ENCODE results near the gene LRRC8C.
A peak's percentile ranks its signal among the peaks of the same experiment; 100 is the strongest.
"Not testable (repeated sequence)": the region's sequence is repeated elsewhere in the genome, so short reads cannot be mapped to it uniquely, and the experiment has no call there.

The LRRC8C gene

DNA sequence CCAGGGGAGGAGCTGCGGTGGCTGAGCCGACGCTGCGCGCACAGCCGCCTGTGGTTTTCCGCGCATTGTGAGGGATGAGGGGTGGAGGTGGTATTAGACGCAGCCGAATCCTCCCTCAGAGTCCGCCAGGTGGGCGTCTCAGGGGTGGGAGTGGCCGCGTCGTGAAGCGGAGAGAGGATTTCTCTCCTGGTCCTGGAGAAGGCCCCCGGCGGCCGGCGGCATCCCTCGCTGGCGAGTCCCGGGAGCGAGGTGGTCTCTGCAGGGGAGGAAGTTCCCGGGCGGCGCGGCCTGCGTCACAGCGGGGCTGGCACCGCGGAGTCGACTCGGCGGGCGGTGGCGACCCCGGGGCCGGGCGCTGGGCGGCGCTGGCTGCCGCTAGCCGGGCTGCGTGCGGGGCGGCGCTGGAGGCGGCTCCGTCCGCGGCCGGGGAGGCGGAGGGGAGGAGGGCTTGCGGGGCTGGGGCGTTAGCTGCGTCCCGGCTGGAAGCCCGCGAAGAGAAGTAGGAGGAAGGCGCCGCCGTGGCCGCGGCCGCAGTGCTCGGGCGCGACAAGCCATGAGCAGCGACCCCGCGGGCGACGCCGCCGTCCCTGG lies at the start of gene LRRC8C:
Gene LRRC8C (plus strand): TSS at position 464 of the 591 bp plus-strand sequence. CDS start 53,354 bp downstream, outside the sequence.
- DNase-seq = peak; percentile 89

GRCh38 chr1:89584211-89584610 lies 48.7 kb upstream of the LRRC8C start:
- DNase-seq = no peak

GRCh38 chr1:89584781-89585180 lies 48.1 kb upstream of the LRRC8C start:
- DNase-seq = no peak

DNA sequence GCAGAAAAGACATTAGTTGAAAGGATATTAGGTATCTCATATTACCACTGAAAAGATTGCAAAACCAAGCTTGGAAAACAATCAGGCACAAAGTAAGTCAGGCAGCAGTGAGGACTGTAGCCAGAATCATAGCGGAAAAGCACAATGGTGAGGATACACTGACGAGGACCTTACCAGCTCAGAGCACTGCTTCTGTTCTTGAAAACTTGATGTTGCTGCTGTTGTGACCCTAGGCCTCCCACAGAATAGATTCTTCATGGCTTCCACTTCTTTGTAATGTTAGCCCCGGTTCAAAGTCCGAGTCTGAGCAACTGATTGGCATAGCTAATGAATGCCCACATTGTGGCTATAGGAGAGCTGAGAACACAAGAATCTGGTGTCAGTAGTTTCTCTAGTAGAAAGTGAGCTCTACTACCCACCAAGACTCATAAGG lies 45.2 kb upstream of the LRRC8C start:
- DNase-seq = no peak

DNA sequence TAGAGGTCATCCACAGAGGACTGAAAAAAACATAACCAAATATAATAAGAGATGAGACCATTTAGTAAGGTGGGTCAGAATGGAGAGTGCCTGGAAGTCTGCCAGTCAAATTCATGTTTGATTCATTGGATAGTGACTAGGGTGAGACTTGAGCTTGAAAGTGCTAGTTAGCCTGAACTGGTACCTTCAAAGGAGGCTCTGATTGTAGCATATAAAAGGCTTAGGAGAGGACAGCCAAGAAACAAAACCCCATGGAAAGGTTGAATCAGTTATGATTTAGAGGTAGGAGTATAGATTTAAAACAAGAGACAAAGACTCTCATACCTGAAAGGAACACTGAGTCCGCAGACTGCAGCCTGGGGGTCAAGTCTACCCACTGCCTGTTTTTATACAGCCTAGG lies 44.4 kb upstream of the LRRC8C start:
- no peak for DNase-seq

DNA sequence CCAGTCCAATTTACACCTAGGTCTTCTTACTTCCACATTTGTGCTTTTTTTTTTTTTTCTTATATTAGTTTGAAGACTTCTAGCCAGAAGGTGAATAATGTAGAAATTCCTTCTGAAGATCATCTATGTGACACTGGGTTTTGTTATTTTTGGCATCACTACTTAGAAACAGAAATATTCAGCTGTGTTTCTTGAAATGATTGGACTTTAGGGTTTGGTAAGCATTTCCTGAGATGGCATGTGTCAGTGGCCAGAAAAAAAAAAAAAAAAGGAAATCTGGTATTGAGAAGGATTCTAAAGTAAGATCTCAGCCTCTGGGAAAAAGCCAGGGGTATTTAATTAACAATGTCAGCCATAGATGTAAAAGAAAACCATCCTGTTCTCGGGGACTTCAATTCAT lies 43.4 kb upstream of the LRRC8C start:
- DNase-seq = no peak

- DNase-seq = no peak
Measured at GRCh38 chr1:89590341-89591080, 42.4 kb upstream of the LRRC8C start.

GRCh38 chr1:89592861-89593302 lies 40.0 kb upstream of the LRRC8C start:
- not testable (repeated sequence) for DNase-seq

- no peak for DNase-seq
Measured at GRCh38 chr1:89594096-89594740, 38.7 kb upstream of the LRRC8C start.

DNA sequence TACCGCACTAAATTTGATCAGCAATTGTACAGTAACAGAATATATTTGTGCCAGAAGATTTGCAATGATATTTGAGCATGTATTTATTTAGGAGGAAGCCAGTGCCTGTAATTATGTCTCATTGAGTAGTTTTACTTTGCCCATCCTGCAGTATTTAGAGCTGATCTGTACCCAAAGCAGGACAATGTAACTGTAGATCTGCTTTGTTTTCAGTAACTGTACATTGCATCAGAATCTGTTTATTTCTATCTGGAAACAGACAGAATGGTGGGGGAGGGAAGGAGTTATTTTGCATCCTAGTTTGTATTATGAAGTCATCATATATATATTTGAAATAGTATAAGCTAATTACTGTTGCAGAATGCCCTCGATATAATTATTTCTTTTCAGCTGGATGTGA lies 36.2 kb upstream of the LRRC8C start:
- no peak for DNase-seq

DNA sequence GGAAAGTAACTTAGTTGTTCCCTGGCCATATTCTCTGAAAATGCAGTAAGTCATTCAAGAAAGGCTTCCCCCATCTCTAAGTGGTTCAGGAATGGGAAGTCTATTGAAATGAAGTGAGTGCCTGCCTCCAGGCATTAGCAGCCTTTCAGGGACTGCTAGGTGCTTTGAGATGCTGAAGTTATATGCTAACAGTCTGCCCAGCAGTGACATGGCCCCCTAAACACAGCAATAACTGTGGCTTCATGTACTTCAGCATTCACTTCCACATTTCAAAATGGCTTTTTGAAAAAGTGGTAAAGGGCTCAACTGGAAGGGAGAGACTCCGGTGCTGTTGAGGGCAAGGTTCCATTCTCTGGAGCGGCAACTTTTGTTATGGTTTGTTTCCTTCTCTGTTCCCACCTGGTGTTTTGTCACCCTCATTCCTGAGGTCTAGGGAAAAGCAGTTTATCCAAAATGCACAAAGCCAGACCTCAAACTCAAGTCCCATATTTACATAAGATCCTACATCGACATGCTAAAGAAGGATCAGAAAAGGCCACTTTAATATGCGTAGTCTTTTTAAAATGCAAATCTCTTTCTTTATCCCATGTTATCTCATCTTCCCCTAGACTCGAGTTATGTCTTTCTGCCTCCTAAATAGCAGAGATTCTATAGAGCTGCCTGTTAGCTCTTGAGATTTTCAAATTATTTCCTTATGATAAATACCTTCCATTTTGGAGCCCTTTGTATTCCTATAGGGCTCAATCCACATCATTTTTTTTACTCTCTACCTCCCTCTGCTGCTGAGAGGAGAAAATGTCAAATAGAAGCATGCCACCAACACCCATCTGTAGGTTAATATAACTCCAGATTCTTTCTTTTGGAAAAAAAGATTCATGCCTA lies 34.2 kb upstream of the LRRC8C start:
- peak; percentile 60 for DNase-seq

DNA sequence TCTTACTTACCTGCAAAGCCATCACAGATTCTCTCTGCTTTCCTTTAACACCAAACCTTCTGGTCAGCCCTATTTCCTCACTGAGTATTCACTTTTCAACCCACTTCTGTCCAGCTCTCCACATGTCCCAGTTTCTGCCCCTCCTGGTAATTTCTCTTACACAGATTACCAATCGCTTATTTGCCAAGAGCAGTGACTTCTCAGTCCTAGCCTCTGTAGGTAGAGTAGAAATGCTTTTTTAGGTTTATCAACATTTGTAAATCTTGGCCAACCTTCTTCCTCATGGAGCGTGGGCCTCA lies 33.6 kb upstream of the LRRC8C start:
- DNase-seq = no peak

DNA sequence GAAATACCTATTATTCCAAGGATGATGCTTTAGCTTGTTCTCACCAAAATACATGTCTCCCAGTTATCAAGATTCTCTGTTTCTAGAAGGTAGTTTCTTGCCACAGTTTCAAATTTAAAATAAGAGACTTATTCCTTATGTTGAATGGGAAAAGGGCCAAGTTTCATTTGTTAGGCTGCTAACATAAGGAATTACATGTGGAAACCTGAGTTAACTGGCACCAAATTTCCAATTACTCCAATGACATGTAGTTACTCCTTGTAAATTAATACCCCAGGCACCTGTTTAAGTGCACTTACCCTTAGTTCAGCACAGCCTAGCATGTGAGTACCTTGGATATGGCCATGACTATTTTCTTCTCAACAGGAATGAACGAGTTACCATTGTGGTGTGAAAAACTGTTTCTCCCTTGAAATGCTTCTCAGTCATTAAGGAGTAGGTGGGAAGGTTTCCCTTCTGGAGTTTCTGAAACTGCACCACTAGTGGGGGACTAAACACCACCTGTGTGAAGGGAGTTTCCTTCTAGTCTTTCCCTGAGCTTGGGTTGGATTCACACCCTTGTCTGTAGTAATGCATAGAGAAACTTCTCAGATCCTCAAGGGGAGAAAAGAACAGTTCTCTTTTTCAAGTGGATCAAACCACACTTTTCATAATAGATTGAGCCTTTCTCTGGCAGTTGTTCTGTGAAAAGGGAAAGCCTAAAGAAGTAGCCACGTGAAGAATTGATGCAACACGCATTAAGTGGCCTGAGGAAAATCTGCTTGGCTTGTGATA lies 32.3 kb upstream of the LRRC8C start:
- no peak for DNase-seq

DNA sequence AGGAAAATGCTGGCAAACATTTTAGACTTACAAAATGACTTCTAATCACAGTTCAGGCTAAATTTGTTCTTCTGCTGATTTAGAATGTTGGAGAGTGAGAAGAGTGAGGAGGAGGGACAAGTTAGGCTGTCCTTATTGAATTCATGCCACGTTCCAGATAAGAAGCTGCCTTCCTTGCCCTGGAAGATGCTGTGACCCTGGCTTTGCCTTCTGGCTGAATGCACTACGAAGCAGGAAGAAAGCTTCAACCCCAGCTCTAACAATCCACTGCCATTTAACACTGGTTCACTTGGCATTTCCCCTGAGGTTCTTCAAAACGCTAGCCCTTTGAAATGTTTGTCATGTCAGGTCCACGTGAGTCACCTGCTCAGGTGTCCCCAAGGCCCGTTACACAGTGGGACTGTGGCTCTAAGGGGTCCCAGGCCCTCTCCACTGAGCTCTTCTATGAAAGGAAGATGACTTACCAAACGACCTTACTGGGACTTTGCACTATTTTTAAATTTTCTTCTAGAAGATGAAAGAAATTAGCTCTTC lies 30.0 kb upstream of the LRRC8C start:
- no peak for DNase-seq

DNA sequence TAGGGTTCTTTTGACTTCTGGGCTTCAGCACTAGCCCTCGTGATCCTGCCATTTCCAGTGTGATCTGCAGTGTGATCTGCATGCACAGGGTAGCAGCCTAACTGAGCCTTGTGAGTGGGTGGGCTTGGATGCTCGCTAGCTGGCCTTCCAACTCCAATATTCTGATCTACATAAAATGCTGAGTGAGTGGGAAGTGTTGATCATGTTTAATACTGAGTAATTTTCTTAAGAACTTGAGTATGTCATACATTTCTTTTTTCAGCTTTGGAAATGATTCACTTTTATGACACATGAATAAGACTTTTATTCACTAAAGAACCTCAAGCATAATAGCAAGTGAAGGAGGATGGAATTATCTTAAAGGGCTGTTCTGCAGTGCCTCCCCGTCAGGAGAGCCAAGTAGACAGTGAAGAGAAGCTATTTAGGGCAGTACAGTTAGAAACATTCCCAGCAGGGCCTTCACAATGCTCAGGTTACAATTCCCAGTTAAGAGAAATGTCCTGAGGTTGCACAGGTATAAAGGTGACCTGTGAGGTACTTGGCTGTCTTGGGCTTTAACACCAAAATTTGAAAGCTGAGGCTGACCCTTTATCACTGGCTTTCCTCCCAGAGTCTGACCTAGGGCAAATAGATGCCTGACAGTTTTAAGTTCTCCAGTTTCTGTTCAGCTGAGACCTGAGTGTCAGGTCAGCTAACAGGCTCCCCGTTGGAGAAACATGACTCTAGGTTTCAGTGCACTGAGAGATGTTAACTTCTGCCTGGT lies 29.1 kb upstream of the LRRC8C start:
- DNase-seq = no peak

DNA sequence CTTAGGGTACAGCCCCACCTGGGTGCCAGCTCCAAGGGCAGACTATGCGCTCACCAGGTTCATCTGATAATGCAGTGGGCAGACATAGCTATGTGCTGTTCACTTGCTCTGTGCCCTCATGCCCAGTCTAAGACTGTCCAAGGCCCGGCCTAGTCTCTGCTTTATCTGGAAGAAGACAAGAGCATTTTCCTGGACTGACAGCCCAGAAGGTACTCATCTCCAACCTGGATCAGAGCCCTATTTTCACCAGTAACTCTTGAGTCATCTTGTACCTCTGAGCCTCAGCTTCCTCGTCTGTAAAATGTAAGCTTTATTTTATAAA lies 28.5 kb upstream of the LRRC8C start:
- DNase-seq = no peak

DNA sequence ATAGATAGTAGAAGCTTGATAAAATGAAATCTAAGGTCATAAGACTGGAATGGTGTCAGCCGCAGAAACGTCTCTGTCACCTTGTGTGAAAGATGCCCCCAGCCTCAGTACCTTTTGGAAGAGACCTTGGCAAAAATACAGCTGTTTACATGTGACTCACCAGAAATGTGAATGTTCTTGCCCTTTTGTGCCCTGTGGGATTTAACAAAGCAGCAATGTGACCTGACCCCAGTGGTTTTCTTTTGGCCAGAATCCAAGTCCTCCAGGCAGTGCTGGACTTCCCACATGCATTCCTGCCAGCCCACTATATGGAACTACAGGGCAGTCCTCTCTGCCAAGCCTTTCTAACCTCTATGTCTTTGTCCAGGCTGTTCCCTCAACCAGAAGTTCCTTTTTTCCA lies 27.2 kb upstream of the LRRC8C start:
- no peak for DNase-seq

DNA sequence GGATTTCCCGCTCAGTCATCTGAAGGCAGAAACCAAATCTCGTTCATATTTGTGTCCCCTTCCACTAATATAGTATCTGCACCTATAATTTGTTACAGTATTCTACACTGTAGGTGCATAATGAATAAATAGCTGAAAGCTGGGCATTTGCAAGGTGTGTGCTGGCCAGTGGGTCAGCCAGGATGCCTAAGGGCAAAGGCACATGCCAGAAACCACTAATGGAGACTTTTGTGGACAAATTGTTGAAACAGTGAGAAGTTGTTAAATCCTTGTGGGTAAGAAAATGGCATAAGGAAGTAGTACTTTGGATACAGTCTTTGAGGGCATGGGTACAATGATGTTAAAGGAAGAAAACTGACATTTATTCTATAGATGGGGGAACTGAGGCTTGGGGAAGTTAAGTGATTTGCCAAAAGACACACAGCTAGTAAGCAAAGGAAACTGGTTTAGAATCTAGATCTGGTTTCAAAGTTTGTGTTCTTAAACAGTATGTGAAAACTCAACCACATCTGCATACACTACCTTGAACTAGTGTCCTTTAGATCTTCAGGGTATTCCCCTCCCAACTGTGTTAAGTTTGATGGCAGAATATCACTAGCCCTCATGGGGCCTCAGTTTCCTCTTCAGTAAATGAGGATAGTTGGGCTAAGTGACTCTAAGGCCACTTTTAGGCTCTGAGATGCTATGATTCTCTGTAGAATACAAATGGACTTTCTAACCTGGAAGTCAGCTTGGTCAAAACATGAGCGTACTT lies 26.5 kb upstream of the LRRC8C start:
- DNase-seq = peak; percentile 53

DNA sequence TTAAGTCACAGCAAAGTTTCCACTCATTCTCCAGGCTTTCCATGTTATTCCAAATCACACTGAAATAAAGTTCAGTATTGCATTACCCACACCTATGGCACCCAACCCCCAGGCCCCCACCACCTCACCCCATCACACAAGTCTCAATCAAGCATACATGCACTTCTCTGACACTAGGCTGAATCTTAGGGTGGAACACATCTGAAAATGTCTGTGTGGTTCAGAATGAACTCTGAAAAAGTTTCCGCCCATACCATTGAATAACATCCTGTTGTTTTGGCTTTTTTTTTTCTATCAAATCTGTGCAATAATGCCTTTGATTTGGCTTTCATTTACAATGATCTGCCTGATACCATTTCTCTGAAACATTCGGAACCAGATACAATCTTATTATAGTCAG lies 25.8 kb upstream of the LRRC8C start:
- peak; percentile 76 for DNase-seq

DNA sequence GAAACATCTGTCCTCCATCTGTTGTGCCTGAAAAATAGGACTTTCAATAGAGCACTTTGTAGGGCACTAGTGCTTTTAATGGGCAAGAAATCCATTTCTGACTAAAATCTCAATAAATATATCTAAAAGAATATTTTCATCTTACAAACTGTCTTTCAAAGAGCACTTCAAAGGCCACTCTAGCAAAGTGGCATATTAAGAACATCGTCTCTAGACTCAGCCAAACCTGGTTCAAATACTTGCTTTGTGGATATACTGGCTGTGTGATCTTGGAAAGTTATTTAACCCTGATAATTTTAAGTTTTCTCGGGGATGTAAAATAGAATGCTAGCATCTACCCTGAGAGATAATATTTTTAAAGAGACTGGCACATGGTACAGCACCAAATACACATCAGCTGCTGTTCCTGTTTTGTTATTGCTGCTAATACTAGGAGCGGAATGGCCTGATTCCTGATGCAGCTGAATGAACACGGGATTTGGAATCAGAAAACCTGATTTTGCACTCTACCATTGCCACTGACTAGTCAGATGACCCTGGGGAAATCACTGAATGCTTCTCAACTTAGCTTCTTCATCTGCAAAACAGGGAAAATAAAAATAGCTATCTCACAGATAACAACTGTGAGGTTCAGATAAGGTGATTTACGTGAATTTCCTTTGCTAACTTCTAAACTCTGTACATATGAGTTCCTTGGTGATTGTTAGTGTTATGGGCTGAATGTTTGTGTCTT lies 25.2 kb upstream of the LRRC8C start:
- no peak for DNase-seq

Measured in CD4-positive, alpha-beta T cell treated with Interleukin-12 subunit alpha and Interleukin-12 subunit beta, for 1 hour (primary cell).